Kidney glomerular epithelial cell (primary cell): ENCODE data around the gene MAP2K5.

Source experiments
- DNase-seq: peaks from one replicate; lab custom pipeline; 2025; lab: John Stamatoyannopoulos, UW

Gene MAP2K5

GRCh38 chr15:67559576-67559975, 17.1 kb downstream of the MAP2K5 start:
- DNase-seq, result no peak

- no peak for DNase-seq
Observed at GRCh38 chr15:67560320-67560719, 17.8 kb downstream of the MAP2K5 start.

- DNase-seq, result no peak
Observed at GRCh38 chr15:67563092-67563491, 20.6 kb downstream of the MAP2K5 start.

GRCh38 chr15:67564021-67564967, 21.8 kb downstream of the MAP2K5 start:
- no peak for DNase-seq

- no peak for DNase-seq
Observed at GRCh38 chr15:67564968-67565345, 22.5 kb downstream of the MAP2K5 start.

GRCh38 chr15:67569668-67570067, 27.2 kb downstream of the MAP2K5 start:
- DNase-seq, result no peak

GRCh38 chr15:67570875-67571647, 28.6 kb downstream of the MAP2K5 start:
- no peak for DNase-seq

- no peak for DNase-seq
Observed at GRCh38 chr15:67571648-67572415, 29.3 kb downstream of the MAP2K5 start.

GRCh38 chr15:67573194-67573593, 30.7 kb downstream of the MAP2K5 start:
- no peak for DNase-seq

GRCh38 chr15:67575039-67575502, 32.6 kb downstream of the MAP2K5 start:
- DNase-seq, result no peak

- DNase-seq, result no peak
Observed at GRCh38 chr15:67578020-67578600, 35.6 kb downstream of the MAP2K5 start.

GRCh38 chr15:67579164-67579563, 36.7 kb downstream of the MAP2K5 start:
- no peak for DNase-seq

GRCh38 chr15:67579967-67580366, 37.5 kb downstream of the MAP2K5 start:
- no peak for DNase-seq

- DNase-seq, result no peak
Observed at GRCh38 chr15:67584157-67584556, 41.7 kb downstream of the MAP2K5 start.

GRCh38 chr15:67585681-67586080, 43.2 kb downstream of the MAP2K5 start:
- DNase-seq, result no peak

GRCh38 chr15:67587331-67587730, 44.8 kb downstream of the MAP2K5 start:
- no peak for DNase-seq

- DNase-seq, result no peak
Observed at GRCh38 chr15:67587754-67588153, 45.3 kb downstream of the MAP2K5 start.

GRCh38 chr15:67590191-67590590, 47.7 kb downstream of the MAP2K5 start:
- DNase-seq, result no peak

GRCh38 chr15:67592245-67592644, 49.7 kb downstream of the MAP2K5 start:
- no peak for DNase-seq

GRCh38 chr15:67593562-67593961, 51.1 kb downstream of the MAP2K5 start:
- DNase-seq, result no peak

GRCh38 chr15:67594770-67595169, 52.3 kb downstream of the MAP2K5 start:
- no peak for DNase-seq

GRCh38 chr15:67595572-67595971, 53.1 kb downstream of the MAP2K5 start:
- DNase-seq, result no peak
